GM20000 (cell line): ENCODE results near the gene SHOC2.

ENCODE experiments used
- DNase-seq: peaks from one replicate; pipeline ENCODE4 v3.0.0; 2012; ENCODE audit warnings: low spot score
- CTCF ChIP-seq: IDR thresholded peaks from 2 replicates; pipeline ENCODE4 v1.5.1; 2012; ENCODE audit warnings: mild to moderate bottlenecking, control low read depth; ENCODE audit errors: extremely low read depth, missing control alignments

SHOC2 gene

GRCh38 chr10:110932505-110933180 is 13.2 kb downstream of the SHOC2 start:
- DNase-seq = no peak
- TF ChIP-seq CTCF = no peak

GRCh38 chr10:110936757-110937156 is 17.4 kb downstream of the SHOC2 start:
- no peak for TF ChIP-seq CTCF

GRCh38 chr10:110939419-110939818 is 20.0 kb downstream of the SHOC2 start:
- no peak for DNase-seq
- no peak for TF ChIP-seq CTCF

More at GRCh38 chr10:110936757-110937156, 17.4 kb downstream of the SHOC2 start:
- no peak for DNase-seq

GRCh38 chr10:110944792-110945396 is 25.5 kb downstream of the SHOC2 start:
- no peak for DNase-seq
- TF ChIP-seq CTCF = no peak

- no peak for TF ChIP-seq CTCF
- DNase-seq = no peak
These were observed 27.1 kb downstream of the SHOC2 start for GRCh38 chr10:110946496-110946895.

- TF ChIP-seq CTCF = no peak
- no peak for DNase-seq
These were observed 27.7 kb downstream of the SHOC2 start for GRCh38 chr10:110947061-110947595.

- DNase-seq = no peak
- no peak for TF ChIP-seq CTCF
These were observed 32.0 kb downstream of the SHOC2 start for GRCh38 chr10:110951381-110951780.
